ENCODE data around the gene ATG2A. TPM values are rescaled to one million over a fixed set of nuclear protein-coding genes. Genes with fewer than 3 reads are reported as not detected.

Gene ATG2A
- total RNA-seq, 1 donor: 12.1 TPM

DNA sequence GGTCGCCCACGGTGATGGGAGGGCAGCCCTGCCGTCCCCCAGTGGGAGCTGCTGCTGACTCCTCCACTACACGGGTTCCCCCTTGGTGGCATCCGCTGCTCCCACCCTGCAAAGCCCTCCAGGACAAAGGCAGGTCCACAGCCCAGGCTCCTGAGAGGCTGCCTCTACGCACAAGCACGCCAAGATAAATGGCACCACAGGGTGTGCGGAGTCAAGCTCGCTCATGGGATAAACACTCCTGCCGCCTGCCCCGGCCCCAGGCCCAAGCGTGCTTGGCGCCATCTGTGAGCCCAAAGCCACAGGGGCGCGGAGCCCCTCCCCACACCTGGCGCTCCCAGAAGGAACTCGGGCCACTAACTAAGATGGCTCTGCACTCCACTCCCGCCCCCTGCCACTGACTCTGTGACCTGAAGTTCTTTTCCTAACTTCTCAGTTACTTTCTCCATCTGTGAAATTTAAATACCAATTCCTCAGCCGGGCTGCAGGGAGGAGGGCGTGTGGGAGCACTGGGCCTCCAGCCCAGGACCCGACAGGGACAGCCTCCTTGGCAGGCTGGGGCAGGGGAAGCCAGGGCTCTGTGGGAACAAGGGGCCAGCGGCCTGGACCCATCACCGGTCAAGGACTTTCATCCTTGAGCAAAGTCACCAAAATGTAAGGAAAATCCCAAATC, 53.5 kb downstream of the ATG2A start:
- TF ChIP-seq, protein P1, sequence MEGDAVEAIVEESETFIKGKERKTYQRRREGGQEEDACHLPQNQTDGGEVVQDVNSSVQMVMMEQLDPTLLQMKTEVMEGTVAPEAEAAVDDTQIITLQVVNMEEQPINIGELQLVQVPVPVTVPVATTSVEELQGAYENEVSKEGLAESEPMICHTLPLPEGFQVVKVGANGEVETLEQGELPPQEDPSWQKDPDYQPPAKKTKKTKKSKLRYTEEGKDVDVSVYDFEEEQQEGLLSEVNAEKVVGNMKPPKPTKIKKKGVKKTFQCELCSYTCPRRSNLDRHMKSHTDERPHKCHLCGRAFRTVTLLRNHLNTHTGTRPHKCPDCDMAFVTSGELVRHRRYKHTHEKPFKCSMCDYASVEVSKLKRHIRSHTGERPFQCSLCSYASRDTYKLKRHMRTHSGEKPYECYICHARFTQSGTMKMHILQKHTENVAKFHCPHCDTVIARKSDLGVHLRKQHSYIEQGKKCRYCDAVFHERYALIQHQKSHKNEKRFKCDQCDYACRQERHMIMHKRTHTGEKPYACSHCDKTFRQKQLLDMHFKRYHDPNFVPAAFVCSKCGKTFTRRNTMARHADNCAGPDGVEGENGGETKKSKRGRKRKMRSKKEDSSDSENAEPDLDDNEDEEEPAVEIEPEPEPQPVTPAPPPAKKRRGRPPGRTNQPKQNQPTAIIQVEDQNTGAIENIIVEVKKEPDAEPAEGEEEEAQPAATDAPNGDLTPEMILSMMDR (IDR thresholded peaks at IDR 0.05; ENCODE audit: insufficient read depth, low read depth, low read length): no peak
- no peak overlapping the region for H3K4me3 ChIP-seq (ENCODE audit: low read depth, low read length)
- DNase-seq (ENCODE audit: low read depth): no peak

DNA sequence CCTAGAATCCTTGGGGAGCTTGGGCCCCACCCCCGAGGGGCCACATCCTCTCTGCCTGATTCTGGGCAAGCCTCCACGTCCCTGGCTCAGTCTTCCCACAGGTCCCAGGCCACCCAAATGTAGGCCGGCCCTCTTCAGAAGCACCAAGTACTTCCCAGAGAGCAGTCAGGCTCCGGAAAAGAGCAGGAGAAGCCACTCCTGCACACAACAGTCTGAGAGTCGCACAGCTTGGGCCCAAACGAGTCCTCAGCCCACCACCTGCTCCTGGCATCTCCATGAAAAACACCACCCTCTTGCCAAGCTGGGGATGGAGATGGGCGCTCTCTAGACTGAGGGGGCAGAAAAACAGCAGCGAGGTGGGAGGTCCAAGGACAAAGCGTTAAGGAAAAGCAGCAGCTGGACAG, 54.0 kb downstream of the ATG2A start:
- no peak overlapping the region for H3K4me3 ChIP-seq (ENCODE audit: low read depth, low read length)
- no peak for DNase-seq (ENCODE audit: low read depth)
- TF ChIP-seq, protein P1 (IDR thresholded peaks at IDR 0.05; ENCODE audit: insufficient read depth, low read depth, low read length): no peak

DNA sequence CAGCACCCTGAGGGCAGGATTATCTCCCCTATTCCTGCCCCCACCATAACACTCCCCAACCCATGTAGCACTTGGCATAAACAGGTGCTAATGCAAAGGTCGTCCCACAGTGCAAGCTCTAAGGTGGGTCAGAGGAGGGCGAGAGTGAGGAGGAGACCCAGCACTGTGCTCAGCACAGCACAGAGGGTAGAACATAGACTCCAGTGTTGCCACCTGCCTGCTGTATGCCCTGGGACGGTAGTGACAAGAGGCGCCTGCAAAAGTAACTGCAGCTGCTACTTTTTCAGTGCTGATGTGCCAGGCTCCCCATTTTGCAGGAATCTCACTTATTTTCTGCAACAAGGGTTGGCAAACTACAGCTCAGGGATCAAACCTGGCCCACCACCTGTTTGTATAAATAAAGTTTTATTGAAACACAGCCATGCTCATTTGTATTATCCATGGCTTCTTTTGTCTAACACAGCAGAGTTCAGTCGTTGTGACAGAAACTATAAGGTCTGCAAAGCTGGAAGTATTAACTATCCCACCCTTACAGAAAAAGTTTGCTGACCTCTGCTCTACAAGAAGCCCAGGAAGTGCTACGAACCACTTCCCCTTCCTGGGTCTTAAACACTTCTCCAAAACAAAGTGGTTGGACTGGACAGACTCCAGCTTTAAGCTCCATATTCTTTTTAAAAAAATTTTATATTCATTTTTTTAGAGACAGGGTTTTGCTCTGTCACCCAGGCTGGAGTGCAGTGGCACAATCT, 55.6 kb downstream of the ATG2A start:
- H3K4me3 ChIP-seq (ENCODE audit: low read depth, low read length): no peak overlapping the region
- DNase-seq (ENCODE audit: low read depth): no peak
- TF ChIP-seq, protein P1 (IDR thresholded peaks at IDR 0.05; ENCODE audit: insufficient read depth, low read depth, low read length): no peak

DNA sequence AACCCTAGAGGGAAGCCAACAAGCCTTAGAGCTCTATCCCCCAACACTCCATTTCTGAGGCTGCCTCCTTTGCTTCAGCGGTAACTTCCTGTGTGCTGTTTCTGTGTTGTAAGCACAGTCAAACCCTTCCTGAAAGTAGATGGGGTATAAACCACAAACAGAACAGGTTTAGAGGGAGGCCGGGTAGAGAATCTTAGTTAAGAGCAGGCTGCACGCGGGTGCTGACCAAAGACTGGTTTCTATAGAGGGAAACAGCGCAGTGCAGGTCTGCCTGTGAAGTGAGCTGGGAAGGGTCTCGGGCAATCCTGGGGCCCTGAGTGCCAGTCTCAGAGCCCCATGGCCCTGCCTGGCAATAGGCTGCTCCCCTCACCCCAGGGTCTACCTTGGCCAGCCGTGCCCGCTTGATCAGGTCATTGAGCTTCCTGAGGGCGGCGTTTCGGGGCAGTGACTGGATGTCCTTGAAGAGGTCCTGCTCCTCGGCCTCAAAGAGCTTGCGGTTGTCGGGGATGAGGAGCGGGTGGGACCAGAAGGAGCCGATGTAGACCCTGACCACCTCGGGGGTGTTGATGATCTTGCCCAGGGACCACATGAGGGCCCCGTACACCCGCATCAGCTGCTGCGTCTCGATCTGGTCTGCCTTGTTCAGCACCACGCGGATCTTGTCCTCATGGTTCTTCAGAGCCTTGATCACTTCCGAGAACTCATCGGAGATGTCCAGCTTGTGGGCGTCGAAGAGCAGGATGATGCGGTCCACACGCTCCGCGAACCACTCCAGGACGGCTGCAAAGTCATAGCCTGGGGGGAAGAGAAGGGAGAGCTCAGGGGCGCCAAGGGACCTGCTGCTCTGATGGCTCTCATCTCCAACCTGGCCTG, 57.2 kb downstream of the ATG2A start:
- H3K4me3 ChIP-seq (ENCODE audit: low read depth, low read length): no peak overlapping the region
- DNase-seq (ENCODE audit: low read depth): no peak
- TF ChIP-seq, protein P1 (IDR thresholded peaks at IDR 0.05; ENCODE audit: insufficient read depth, low read depth, low read length): no peak

DNA sequence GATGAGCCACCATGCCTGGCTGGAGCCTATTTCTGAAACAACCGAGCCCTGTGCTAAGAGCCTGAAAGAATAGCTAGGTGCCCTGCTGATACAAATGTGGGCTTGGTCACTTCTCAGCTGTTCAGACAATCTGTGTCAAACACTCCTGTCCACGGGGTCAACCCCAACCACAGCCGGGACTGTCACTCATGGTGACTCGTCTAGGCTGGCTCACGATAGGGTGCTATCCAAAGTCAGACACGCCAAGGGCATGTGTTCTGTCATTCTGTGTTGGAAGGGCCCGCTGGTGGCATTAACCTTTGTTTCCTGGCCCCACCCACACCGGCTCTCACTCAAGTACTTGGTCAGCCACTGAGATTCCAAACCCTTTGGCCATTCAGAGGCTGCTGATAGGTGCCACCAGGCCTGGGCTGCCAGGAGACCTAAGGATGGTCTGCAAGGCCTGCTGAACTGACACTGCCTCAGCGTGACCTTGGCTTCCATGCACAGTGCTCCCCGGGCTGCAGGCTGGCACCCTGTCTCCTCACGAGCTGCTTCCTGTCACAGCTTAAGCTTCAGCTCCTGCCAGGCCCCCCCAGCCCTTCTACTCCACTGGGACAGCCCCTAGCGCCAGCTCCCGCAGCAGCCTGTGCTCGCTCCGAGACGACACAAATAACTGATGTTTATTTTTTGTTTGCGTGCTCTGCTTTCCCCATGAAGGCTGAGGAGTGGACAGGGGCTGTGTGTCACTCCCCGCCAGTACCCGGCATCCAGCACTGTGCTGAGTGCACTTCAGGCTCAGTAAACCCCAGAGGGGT, 58.3 kb downstream of the ATG2A start:
- TF ChIP-seq, protein P1 (IDR thresholded peaks at IDR 0.05; ENCODE audit: insufficient read depth, low read depth, low read length): no peak
- DNase-seq (ENCODE audit: low read depth): no peak
- no peak overlapping the region for H3K4me3 ChIP-seq (ENCODE audit: low read depth, low read length)

DNA sequence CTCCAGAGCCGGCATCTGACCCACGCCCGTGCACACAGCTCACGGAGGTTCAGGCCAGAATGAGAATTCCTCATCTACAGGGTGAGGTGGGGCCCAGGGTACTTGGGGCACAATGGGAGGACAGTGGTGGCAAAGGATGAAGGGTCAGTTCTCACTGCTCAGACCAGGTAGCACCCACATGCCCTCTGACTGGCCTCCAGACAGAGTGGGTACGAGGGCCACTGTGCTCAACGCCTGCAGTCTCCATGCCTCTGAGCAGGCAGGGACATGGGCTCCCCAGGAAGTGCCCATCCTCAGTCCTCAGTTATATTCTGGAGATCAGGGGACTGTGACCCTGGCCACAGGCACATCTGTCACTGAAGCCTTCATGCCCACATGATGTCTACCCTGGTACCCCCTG, 59.5 kb downstream of the ATG2A start:
- TF ChIP-seq, protein P1 (IDR thresholded peaks at IDR 0.05; ENCODE audit: insufficient read depth, low read depth, low read length): no peak
- H3K4me3 ChIP-seq (ENCODE audit: low read depth, low read length): no peak overlapping the region
- no peak for DNase-seq (ENCODE audit: low read depth)
